GM12878 (cell line): ENCODE results near the gene PROZ. TPM values are rescaled to one million over a fixed set of nuclear protein-coding genes. Genes with fewer than 3 reads are reported as not detected.
A peak's percentile ranks its signal among the peaks of the same experiment; 100 is the strongest.

Experiments used
- CEBPB ChIP-seq, 2 experiments: fragments of 150-350 bp in 1 of 2; IDR thresholded peaks; 2 replicates each; pipeline ENCODE4 v1.6.1; 2012 to 2014; ENCODE audit warnings: low read depth in 2 of 2, low read length in 2 of 2, borderline replicate concordance in 1 of 2, inconsistent platforms in 1 of 2
- DPF2 ChIP-seq: fragments of 450-650 bp; IDR thresholded peaks from 2 replicates; pipeline ENCODE4 v1.6.1; 2017; ENCODE audit warnings: mild to moderate bottlenecking
- ESRRA ChIP-seq: IDR thresholded peaks from 2 replicates; pipeline ENCODE4 v1.6.1; 2012; ENCODE audit warnings: mild to moderate bottlenecking, low read length, improper control_type of control experiment
- EZH2 ChIP-seq: IDR thresholded peaks from 2 replicates; pipeline ENCODE4 v1.6.1; 2012; ENCODE audit warnings: low read depth, mild to moderate bottlenecking, control low read depth, inconsistent platforms, low read length, borderline replicate concordance; ENCODE audit not compliant: control insufficient read depth
- HCFC1 ChIP-seq: fragments of 150-350 bp; IDR thresholded peaks from 2 replicates; pipeline ENCODE4 v1.6.1; 2014; ENCODE audit warnings: low read length
- KLF5 ChIP-seq: fragments of 450-650 bp; IDR thresholded peaks from 2 replicates; pipeline ENCODE4 v1.6.1; 2014; ENCODE audit warnings: mild to moderate bottlenecking; ENCODE audit not compliant: partially characterized antibody
- MYB ChIP-seq: fragments of 150-350 bp; IDR thresholded peaks from 2 replicates; pipeline ENCODE4 v1.6.1; 2014; ENCODE audit warnings: mild to moderate bottlenecking, low read depth, low read length, borderline replicate concordance
- RAD21 ChIP-seq: IDR thresholded peaks from 2 replicates; pipeline ENCODE4 v1.6.1; 2011; ENCODE audit warnings: mild to moderate bottlenecking, low read depth, low read length, moderate library complexity; ENCODE audit not compliant: insufficient read depth
- RELA ChIP-seq: fragments of 450-650 bp; IDR thresholded peaks from 2 replicates; pipeline ENCODE4 v1.8.0; 2014; ENCODE audit warnings: borderline replicate concordance; ENCODE audit not compliant: partially characterized antibody
- RUNX3 ChIP-seq: IDR thresholded peaks from 2 replicates; pipeline ENCODE4 v1.6.1; 2012; ENCODE audit warnings: low read length, inconsistent platforms
- SMAD1 ChIP-seq: fragments of 450-650 bp; IDR thresholded peaks from 2 replicates; pipeline ENCODE4 v1.6.1; 2018; ENCODE audit warnings: mild to moderate bottlenecking, low read depth; ENCODE audit not compliant: partially characterized antibody
- SP1 ChIP-seq: IDR thresholded peaks from one replicate; pipeline ENCODE4 v1.6.1; 2011; ENCODE audit warnings: low read depth, low read length
- SREBF1 ChIP-seq: IDR thresholded peaks from 2 replicates; pipeline ENCODE4 v1.6.1; 2012; ENCODE audit warnings: mild to moderate bottlenecking, low read length
- STAT1 ChIP-seq: fragments of 450-650 bp; conservative IDR thresholded peaks from 2 replicates; pipeline ENCODE4 v1.6.1; 2014; ENCODE audit warnings: antibody characterized with exemption, mild to moderate bottlenecking
- YBX1 ChIP-seq: fragments of 450-650 bp; IDR thresholded peaks from 2 replicates; pipeline ENCODE4 v1.6.1; 2016; ENCODE audit warnings: antibody characterized with exemption
- polyA plus RNA-seq, 11 experiments: library from polyadenylated mRNA; depleted of rRNA in 4 of 11; unstranded in 6 of 11; stranded (reverse) in 5 of 11; fragments of >200 nt; fragmentation: Nextera tagmentation in 4 of 11; fragmentation: Illumina TruSeq in 1 of 11; extraction: Ambion mirVana in 4 of 11; extraction: Trizol in 1 of 11; gene quantifications; 1 replicate in 1 of 11; 2 replicates in 10 of 11; pipeline versions ENCODE4 v1.2.1 to v1.2.3, GENCODE V29; 2011 to 2016; ENCODE audit warnings: inconsistent platforms in 2 of 11, missing spikeins in 2 of 11, low read depth in 1 of 11
- total RNA-seq, 4 experiments: library from RNA; depleted of rRNA in 3 of 4; stranded (reverse); fragments of >200 nt in 3 of 4; fragmentation: Illumina TruSeq in 1 of 4; extraction: Trizol in 1 of 4; gene quantifications; 2 replicates each; pipeline versions ENCODE4 v1.2.1 to v1.2.3, GENCODE V29; 2013 to 2021
- TF ChIP-seq, protein P1 (sequence below): fragments of 450-650 bp; formaldehyde crosslinking; IDR thresholded peaks from 2 replicates; pipeline ENCODE4 v1.4.0; 2020; ENCODE audit warnings: mild to moderate bottlenecking, moderate library complexity
- TF ChIP-seq, protein P2 (sequence below): fragments of 450-650 bp; IDR thresholded peaks from 2 replicates; pipeline ENCODE4 v1.6.1; 2017; ENCODE audit warnings: mild to moderate bottlenecking, low read depth, inconsistent platforms; ENCODE audit not compliant: poor library complexity, severe bottlenecking
- TF ChIP-seq, protein P3 (sequence below), 3 experiments: IDR thresholded peaks in 2 of 3; conservative IDR thresholded peaks in 1 of 3; 2 replicates each; pipeline ENCODE4 v1.5.1; 2011; ENCODE audit warnings: low read depth in 3 of 3, low read length in 3 of 3, mild to moderate bottlenecking in 3 of 3, control low read depth in 2 of 3, moderate library complexity in 2 of 3, inconsistent platforms in 1 of 3, mixed read lengths in 1 of 3; ENCODE audit not compliant: control insufficient read depth in 2 of 3, insufficient read depth in 1 of 3; ENCODE audit errors: extremely low read depth in 1 of 3
- TF ChIP-seq, protein P4 (sequence below): fragments of 450-650 bp; IDR thresholded peaks from 2 replicates; pipeline ENCODE4 v1.6.1; 2014; ENCODE audit warnings: mild to moderate bottlenecking

The PROZ gene
- total and polyA plus RNA-seq, 10 of the 15 experiments (the other 5 are each of a cell fraction or from before 2014, with no cell fraction given): 0.07 to 0.24 (median 0.21) TPM; not detected in 7

DNA sequence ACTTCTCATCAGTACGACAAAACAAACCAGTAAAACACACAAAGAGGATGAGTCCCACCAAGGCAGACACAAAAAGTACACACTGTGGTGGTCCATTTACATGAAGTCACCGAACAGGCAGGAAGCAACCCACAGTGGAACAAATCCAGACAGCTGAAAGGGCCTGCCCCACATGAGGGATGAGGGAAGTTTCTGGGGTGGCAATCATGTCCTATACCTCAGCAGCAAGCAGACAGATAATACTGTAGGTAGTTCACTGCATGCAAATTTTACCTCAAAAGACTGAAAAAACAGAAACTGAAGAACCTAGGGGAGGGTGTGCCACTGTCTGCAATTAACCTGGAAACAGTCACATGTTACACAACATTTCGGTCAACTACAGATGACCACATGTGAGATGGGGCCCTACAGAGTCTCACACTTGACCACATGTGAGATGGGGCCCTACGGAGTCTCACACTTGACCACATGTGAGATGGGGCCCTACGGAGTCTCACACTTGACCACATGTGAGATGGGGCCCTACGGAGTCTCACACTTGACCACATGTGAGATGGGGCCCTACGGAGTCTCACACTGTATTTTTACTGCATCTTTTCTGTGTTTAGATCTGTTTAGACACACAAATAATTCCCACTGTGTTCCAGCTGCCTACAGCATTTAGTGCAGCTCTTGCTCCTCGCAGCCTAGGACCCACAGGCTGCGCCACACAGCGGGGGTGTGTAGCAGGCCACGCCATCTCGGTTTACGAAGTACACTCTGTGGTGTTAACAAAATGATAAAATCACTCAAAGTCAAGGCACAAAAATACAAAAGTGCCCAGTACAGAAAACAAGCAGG, 27.8 kb downstream of the PROZ start (continued):
- no peak for TF ChIP-seq CEBPB (IDR thresholded peaks at IDR 0.05; ENCODE audit: borderline replicate concordance in 1 of 2, low read depth in 2 of 2, low read length in 2 of 2)
- TF ChIP-seq RUNX3: peak; percentile 93
- TF ChIP-seq KLF5: no peak
- no peak for TF ChIP-seq DPF2
- TF ChIP-seq, protein P1, sequence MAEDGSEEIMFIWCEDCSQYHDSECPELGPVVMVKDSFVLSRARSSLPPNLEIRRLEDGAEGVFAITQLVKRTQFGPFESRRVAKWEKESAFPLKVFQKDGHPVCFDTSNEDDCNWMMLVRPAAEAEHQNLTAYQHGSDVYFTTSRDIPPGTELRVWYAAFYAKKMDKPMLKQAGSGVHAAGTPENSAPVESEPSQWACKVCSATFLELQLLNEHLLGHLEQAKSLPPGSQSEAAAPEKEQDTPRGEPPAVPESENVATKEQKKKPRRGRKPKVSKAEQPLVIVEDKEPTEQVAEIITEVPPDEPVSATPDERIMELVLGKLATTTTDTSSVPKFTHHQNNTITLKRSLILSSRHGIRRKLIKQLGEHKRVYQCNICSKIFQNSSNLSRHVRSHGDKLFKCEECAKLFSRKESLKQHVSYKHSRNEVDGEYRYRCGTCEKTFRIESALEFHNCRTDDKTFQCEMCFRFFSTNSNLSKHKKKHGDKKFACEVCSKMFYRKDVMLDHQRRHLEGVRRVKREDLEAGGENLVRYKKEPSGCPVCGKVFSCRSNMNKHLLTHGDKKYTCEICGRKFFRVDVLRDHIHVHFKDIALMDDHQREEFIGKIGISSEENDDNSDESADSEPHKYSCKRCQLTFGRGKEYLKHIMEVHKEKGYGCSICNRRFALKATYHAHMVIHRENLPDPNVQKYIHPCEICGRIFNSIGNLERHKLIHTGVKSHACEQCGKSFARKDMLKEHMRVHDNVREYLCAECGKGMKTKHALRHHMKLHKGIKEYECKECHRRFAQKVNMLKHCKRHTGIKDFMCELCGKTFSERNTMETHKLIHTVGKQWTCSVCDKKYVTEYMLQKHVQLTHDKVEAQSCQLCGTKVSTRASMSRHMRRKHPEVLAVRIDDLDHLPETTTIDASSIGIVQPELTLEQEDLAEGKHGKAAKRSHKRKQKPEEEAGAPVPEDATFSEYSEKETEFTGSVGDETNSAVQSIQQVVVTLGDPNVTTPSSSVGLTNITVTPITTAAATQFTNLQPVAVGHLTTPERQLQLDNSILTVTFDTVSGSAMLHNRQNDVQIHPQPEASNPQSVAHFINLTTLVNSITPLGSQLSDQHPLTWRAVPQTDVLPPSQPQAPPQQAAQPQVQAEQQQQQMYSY (CRISPR knock-in tag): no peak
- no peak for TF ChIP-seq RAD21
- no peak for TF ChIP-seq RELA
- no peak for TF ChIP-seq YBX1
- TF ChIP-seq STAT1: no peak
- TF ChIP-seq, protein P2, sequence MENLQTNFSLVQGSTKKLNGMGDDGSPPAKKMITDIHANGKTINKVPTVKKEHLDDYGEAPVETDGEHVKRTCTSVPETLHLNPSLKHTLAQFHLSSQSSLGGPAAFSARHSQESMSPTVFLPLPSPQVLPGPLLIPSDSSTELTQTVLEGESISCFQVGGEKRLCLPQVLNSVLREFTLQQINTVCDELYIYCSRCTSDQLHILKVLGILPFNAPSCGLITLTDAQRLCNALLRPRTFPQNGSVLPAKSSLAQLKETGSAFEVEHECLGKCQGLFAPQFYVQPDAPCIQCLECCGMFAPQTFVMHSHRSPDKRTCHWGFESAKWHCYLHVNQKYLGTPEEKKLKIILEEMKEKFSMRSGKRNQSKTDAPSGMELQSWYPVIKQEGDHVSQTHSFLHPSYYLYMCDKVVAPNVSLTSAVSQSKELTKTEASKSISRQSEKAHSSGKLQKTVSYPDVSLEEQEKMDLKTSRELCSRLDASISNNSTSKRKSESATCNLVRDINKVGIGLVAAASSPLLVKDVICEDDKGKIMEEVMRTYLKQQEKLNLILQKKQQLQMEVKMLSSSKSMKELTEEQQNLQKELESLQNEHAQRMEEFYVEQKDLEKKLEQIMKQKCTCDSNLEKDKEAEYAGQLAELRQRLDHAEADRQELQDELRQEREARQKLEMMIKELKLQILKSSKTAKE: peak; percentile 99
- TF ChIP-seq HCFC1: no peak
- TF ChIP-seq, protein P3, sequence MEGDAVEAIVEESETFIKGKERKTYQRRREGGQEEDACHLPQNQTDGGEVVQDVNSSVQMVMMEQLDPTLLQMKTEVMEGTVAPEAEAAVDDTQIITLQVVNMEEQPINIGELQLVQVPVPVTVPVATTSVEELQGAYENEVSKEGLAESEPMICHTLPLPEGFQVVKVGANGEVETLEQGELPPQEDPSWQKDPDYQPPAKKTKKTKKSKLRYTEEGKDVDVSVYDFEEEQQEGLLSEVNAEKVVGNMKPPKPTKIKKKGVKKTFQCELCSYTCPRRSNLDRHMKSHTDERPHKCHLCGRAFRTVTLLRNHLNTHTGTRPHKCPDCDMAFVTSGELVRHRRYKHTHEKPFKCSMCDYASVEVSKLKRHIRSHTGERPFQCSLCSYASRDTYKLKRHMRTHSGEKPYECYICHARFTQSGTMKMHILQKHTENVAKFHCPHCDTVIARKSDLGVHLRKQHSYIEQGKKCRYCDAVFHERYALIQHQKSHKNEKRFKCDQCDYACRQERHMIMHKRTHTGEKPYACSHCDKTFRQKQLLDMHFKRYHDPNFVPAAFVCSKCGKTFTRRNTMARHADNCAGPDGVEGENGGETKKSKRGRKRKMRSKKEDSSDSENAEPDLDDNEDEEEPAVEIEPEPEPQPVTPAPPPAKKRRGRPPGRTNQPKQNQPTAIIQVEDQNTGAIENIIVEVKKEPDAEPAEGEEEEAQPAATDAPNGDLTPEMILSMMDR (IDR thresholded peaks at IDR 0.05 in 2 of 3, conservative IDR thresholded peaks at IDR 0.05 in 1 of 3; ENCODE audit: control insufficient read depth in 2 of 3, extremely low read depth in 1 of 3, insufficient read depth in 1 of 3, low read depth in 3 of 3, low read length in 3 of 3): no peak
- no peak for TF ChIP-seq SREBF1
- TF ChIP-seq MYB: no peak
- no peak for TF ChIP-seq ESRRA
- TF ChIP-seq EZH2: no peak
- TF ChIP-seq SMAD1: no peak
- no peak for TF ChIP-seq SP1
- TF ChIP-seq, protein P4, sequence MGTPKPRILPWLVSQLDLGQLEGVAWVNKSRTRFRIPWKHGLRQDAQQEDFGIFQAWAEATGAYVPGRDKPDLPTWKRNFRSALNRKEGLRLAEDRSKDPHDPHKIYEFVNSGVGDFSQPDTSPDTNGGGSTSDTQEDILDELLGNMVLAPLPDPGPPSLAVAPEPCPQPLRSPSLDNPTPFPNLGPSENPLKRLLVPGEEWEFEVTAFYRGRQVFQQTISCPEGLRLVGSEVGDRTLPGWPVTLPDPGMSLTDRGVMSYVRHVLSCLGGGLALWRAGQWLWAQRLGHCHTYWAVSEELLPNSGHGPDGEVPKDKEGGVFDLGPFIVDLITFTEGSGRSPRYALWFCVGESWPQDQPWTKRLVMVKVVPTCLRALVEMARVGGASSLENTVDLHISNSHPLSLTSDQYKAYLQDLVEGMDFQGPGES: no peak
